ENCODE measurements around the gene LRRC4C. TPM values are rescaled to one million over a fixed set of nuclear protein-coding genes. Genes with fewer than 3 reads are reported as not detected.

LRRC4C gene
- total RNA-seq, 1 donor from 2014 or later, result 0.41 TPM

DNA sequence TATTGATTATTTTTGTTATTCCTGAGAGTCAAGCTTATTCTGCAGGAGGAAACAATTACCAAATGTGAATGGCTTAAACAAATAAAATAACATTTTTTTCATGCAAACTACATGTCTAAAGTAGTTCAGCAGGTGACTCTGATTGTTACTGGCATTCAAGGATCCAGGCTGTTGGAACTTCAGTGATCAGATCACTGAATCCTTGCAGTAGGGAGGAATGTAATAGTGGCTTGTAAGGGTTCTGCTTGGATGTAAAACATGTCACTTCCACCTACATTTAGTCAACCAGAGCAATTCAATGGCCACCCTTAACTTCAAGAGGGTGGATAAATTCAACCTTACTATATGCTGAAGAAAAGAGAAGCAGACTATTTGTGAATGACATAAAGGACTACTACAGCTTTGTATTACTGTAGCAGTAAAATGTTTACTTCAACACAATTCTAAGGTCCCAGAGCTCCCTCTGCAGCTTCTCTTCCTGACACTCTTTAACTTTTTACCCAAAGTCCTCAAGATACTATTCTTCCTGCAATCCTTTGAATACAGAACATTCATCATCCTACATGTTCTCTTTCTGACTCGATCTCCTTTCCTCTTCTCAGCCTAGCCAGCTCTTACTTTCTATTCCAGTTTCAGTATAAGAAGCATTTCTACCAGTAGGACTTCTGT lies 284.0 kb downstream of the LRRC4C start:
- TF ChIP-seq, protein P1, sequence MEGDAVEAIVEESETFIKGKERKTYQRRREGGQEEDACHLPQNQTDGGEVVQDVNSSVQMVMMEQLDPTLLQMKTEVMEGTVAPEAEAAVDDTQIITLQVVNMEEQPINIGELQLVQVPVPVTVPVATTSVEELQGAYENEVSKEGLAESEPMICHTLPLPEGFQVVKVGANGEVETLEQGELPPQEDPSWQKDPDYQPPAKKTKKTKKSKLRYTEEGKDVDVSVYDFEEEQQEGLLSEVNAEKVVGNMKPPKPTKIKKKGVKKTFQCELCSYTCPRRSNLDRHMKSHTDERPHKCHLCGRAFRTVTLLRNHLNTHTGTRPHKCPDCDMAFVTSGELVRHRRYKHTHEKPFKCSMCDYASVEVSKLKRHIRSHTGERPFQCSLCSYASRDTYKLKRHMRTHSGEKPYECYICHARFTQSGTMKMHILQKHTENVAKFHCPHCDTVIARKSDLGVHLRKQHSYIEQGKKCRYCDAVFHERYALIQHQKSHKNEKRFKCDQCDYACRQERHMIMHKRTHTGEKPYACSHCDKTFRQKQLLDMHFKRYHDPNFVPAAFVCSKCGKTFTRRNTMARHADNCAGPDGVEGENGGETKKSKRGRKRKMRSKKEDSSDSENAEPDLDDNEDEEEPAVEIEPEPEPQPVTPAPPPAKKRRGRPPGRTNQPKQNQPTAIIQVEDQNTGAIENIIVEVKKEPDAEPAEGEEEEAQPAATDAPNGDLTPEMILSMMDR (IDR thresholded peaks at IDR 0.05; ENCODE audit: borderline replicate concordance), result no peak
- Histone ChIP-seq H3K9me3 (replicated peaks) (no peaks in the 10 kb centered on the region), H3K4me3 (no peak overlapping the region), H3K4me1 (no peaks in the 10 kb centered on the region), H3K27ac (replicated peaks) (no peak overlapping the region), H3K27me3 (ENCODE audit: low read depth) (no peaks in the 10 kb centered on the region), H3K36me3 (no peaks in the 10 kb centered on the region)
- intact Hi-C loops (cut with micrococcal nuclease), result no loop called here
- no peak for DNase-seq

DNA sequence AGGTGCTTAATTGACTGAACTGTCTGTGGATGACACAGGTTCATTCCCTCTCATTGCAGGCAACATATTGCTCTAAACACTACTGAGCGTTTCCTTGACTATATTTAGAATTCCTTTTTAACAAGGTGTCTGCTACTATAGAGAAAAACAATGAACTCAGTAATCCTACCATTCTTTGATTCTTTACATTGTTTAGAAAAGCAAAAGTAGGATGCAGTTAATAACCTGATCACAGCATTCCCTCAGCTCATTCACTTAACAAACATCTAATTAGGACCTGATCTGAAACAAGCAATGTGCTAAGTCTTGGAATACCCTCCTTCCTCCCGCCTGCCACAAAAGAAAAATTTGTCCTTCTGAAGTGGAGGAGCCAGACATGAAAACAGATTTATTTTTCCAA lies 313.1 kb downstream of the LRRC4C start:
- no peak for DNase-seq
- Histone ChIP-seq H3K27me3 (ENCODE audit: low read depth) (no peaks in the 10 kb centered on the region), H3K36me3 (no peaks in the 10 kb centered on the region), H3K4me3 (no peak overlapping the region), H3K4me1 (no peaks in the 10 kb centered on the region), H3K9me3 (replicated peaks) (no peaks in the 10 kb centered on the region), H3K27ac (replicated peaks) (no peak overlapping the region)
- intact Hi-C loops (cut with micrococcal nuclease), result no loop called here
- TF ChIP-seq, protein P1 (IDR thresholded peaks at IDR 0.05; ENCODE audit: borderline replicate concordance), result no peak

DNA sequence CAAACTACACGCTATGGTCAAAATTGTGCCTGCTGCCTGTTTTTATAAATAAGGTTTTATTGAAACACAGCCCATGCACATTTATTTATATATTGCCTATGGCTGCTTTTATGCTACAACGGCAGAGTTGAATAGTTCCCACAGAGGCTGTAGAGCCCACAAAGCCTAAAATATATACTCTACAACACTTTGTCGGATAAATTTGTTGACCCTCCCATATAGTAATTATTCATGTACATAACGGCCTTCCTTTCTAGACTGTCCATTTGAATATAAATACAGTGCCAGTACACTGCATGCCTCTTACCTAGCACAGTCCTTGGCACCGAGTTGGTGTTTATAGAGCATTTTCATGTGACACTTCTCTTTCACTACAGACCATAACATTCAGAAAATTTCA lies 314.0 kb downstream of the LRRC4C start:
- TF ChIP-seq, protein P1 (IDR thresholded peaks at IDR 0.05; ENCODE audit: borderline replicate concordance), result no peak
- Histone ChIP-seq H3K27me3 (ENCODE audit: low read depth) (no peaks in the 10 kb centered on the region), H3K4me1 (no peaks in the 10 kb centered on the region), H3K9me3 (replicated peaks) (no peaks in the 10 kb centered on the region), H3K36me3 (no peaks in the 10 kb centered on the region), H3K27ac (replicated peaks) (no peak overlapping the region), H3K4me3 (no peak overlapping the region)
- intact Hi-C loops (cut with micrococcal nuclease), result no loop called here
- no peak for DNase-seq

DNA sequence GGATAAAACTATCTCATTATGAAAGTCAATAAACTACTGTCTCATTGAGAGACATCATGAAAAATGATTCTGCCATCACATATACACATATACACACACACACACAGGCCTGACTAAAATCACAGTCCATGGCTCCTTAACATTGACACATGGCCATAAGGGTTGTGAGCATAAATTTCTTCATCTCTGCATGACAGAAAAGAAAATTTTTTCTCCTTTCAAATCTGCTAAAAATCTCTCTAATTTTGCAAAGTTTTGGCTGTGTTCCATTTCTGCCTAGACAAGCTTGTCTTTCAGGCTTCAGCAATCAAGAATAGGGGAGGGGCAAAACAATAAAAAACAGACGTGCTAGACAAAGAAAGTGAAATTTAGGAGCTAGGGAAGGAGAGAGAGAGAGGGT lies 324.5 kb downstream of the LRRC4C start:
- H3K4me3 ChIP-seq, result no peak overlapping the region
- no peaks in the 10 kb centered on the region for H3K4me1 ChIP-seq
- intact Hi-C loops (cut with micrococcal nuclease), result no loop called here
- H3K36me3 ChIP-seq, result no peaks in the 10 kb centered on the region
- H3K27me3 ChIP-seq (ENCODE audit: low read depth), result no peaks in the 10 kb centered on the region
- TF ChIP-seq, protein P1 (IDR thresholded peaks at IDR 0.05; ENCODE audit: borderline replicate concordance), result no peak
- no peak for DNase-seq
- H3K9me3 ChIP-seq (replicated peaks), result no peaks in the 10 kb centered on the region
- H3K27ac ChIP-seq (replicated peaks), result no peak overlapping the region

DNA sequence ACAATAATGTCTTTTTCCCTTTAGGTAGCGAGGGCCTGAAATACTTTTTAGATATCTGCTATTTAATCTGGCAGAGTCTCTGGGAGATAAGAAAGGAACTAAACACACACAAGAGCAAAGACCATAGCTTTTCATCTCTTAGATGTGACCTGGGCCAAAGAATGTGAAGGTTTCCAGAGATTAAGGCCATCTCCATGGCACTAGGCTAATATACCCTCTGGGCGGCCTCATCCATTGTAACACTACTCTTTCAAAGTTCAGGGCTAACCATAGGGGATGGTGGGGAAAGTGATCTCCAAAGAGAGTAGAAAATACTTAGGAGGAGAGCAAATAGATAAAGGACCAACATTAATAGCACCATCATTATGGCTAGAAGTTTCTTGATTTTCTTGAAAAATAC lies 326.4 kb downstream of the LRRC4C start:
- no peak overlapping the region for H3K4me3 ChIP-seq
- no peak overlapping the region for H3K27ac ChIP-seq (replicated peaks)
- TF ChIP-seq, protein P1 (IDR thresholded peaks at IDR 0.05; ENCODE audit: borderline replicate concordance), result no peak
- no peaks in the 10 kb centered on the region for H3K9me3 ChIP-seq (replicated peaks)
- H3K27me3 ChIP-seq (ENCODE audit: low read depth), result no peaks in the 10 kb centered on the region
- H3K4me1 ChIP-seq, result no peaks in the 10 kb centered on the region
- intact Hi-C loops (cut with micrococcal nuclease), result no loop called here
- no peak for DNase-seq
- no peaks in the 10 kb centered on the region for H3K36me3 ChIP-seq

All from left ventricle myocardium inferior (tissue), 1 donor.